ENCODE data around the gene IMPA2.
A peak's percentile ranks its signal among the peaks of the same experiment; 100 is the strongest.

IMPA2 gene

GRCh38 chr18:11992096-11992790, 10.9 kb downstream of the IMPA2 start:
- no peak for TF ChIP-seq CTCF (conservative IDR thresholded peaks at IDR 0.05; ENCODE audit: low read depth, low read length)
- no peak overlapping the region for H3K4me3 ChIP-seq (ENCODE audit: low read length)
- DNase-seq (ENCODE audit: low read depth) = no peak

GRCh38 chr18:11993264-11993916, 12.1 kb downstream of the IMPA2 start:
- no peak for TF ChIP-seq CTCF (conservative IDR thresholded peaks at IDR 0.05; ENCODE audit: low read depth, low read length)
- DNase-seq (ENCODE audit: low read depth) = no peak
- no peak overlapping the region for H3K4me3 ChIP-seq (ENCODE audit: low read length)

GRCh38 chr18:11994336-11994702, 13.0 kb downstream of the IMPA2 start:
- no peak for TF ChIP-seq CTCF (conservative IDR thresholded peaks at IDR 0.05; ENCODE audit: low read depth, low read length)
- H3K4me3 ChIP-seq (ENCODE audit: low read length) = no peak overlapping the region
- no peak for DNase-seq (ENCODE audit: low read depth)

- no peak for TF ChIP-seq CTCF (conservative IDR thresholded peaks at IDR 0.05; ENCODE audit: low read depth, low read length)
- H3K4me3 ChIP-seq (ENCODE audit: low read length) = no peak overlapping the region
- DNase-seq (ENCODE audit: low read depth) = no peak
These were observed 13.6 kb downstream of the IMPA2 start for GRCh38 chr18:11994703-11995444.

GRCh38 chr18:11995445-11996189, 14.3 kb downstream of the IMPA2 start:
- no peak for DNase-seq (ENCODE audit: low read depth)
- H3K4me3 ChIP-seq (ENCODE audit: low read length) = no peak overlapping the region
- peak; percentile 87 for TF ChIP-seq CTCF (conservative IDR thresholded peaks at IDR 0.05; ENCODE audit: low read depth, low read length)

GRCh38 chr18:11996190-11996754, 15.0 kb downstream of the IMPA2 start:
- H3K4me3 ChIP-seq (ENCODE audit: low read length) = no peak overlapping the region
- DNase-seq (ENCODE audit: low read depth) = no peak
- TF ChIP-seq CTCF (conservative IDR thresholded peaks at IDR 0.05; ENCODE audit: low read depth, low read length) = no peak

Data from retinal pigment epithelial cell (primary cell).